Measurements from ENCODE around the gene ADAMTSL1. TPM values are rescaled to one million over a fixed set of nuclear protein-coding genes. Genes with fewer than 3 reads are reported as not detected.

Gene ADAMTSL1
- total RNA-seq, 4 donors from 2014 or later: 21.3 to 138 (median 125) TPM

DNA sequence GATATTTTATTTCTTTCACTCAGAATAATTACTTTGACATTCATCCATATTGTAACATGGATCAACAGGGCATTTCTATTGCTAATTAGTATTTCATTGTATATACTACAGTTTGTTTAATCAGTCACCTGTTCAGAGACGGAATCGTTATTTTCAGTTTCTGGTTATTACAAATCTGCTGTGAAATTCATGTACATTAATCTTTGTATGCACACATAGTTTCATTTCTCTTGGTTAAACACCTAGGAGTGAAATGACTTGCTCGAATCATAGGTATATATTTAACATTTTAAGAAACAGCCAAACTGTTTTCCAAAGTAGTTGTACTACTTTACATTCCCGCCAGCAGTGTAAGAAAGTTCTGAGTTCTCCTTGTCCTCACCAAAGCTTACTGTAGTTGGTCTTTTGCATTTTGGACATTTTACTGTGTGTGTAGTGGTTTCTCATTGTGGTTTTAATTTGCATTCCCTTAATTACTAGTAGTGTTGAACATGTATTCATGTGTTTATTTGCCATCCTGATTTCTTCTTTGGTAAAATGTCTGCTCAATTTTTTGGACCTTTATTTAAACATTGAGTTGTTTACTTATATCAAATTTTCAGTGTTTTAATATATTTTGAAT lies 360.9 kb downstream of the ADAMTSL1 start:
- TF ChIP-seq POLR2A (IDR thresholded peaks at IDR 0.05): no peak
- TF ChIP-seq, protein P1, sequence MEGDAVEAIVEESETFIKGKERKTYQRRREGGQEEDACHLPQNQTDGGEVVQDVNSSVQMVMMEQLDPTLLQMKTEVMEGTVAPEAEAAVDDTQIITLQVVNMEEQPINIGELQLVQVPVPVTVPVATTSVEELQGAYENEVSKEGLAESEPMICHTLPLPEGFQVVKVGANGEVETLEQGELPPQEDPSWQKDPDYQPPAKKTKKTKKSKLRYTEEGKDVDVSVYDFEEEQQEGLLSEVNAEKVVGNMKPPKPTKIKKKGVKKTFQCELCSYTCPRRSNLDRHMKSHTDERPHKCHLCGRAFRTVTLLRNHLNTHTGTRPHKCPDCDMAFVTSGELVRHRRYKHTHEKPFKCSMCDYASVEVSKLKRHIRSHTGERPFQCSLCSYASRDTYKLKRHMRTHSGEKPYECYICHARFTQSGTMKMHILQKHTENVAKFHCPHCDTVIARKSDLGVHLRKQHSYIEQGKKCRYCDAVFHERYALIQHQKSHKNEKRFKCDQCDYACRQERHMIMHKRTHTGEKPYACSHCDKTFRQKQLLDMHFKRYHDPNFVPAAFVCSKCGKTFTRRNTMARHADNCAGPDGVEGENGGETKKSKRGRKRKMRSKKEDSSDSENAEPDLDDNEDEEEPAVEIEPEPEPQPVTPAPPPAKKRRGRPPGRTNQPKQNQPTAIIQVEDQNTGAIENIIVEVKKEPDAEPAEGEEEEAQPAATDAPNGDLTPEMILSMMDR (IDR thresholded peaks at IDR 0.05): no peak
- no peak for TF ChIP-seq POLR2AphosphoS5 (IDR thresholded peaks at IDR 0.05)
- TF ChIP-seq EP300 (IDR thresholded peaks at IDR 0.05): no peak
- Histone ChIP-seq H3K27ac (no peak overlapping the region), H3K27me3 (no peaks in the 10 kb centered on the region), H3K4me1 (no peaks in the 10 kb centered on the region), H3K36me3 (peaks cover 0 to 15% of the 10 kb centered on the region in 2 donors), H3K9me3 (no peaks in the 10 kb centered on the region), H3K4me3 (no peak overlapping the region)
- no peak for ATAC-seq
- 88 to 92% methylated on average over 4 of the region's 4 CpGs for WGBS, 2 donors (ENCODE audit: low coverage in 1 of 2)

DNA sequence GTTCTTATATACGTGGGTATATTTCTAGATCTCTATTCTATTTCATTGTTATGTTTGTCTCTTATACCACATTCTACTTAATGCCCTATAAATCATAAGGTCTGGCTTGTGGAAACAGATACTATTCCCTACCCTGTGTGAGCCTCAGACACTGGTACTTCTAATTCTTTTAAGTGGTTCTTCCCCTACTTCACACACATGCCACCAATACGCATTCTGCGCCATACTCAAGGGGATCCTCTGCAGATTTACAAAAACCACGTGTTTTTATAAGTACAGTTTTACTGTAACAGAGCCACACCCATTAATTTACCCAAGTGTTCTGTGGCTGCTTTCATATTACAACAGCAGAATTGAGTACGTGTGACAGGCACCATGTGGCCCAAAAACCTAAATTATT lies 363.4 kb downstream of the ADAMTSL1 start:
- 87 to 92% methylated on average over 4 to 5 of the region's 5 CpGs for WGBS, 2 donors (ENCODE audit: low coverage in 1 of 2)
- no peaks in the 10 kb centered on the region for H3K36me3 ChIP-seq
- H3K4me1 ChIP-seq: no peaks in the 10 kb centered on the region
- no peaks in the 10 kb centered on the region for H3K9me3 ChIP-seq
- TF ChIP-seq, protein P1 (IDR thresholded peaks at IDR 0.05): no peak
- no peak for TF ChIP-seq POLR2AphosphoS5 (IDR thresholded peaks at IDR 0.05)
- no peak for TF ChIP-seq EP300 (IDR thresholded peaks at IDR 0.05)
- TF ChIP-seq POLR2A (IDR thresholded peaks at IDR 0.05): no peak
- no peak for ATAC-seq
- H3K27ac ChIP-seq: no peak overlapping the region
- H3K27me3 ChIP-seq: no peaks in the 10 kb centered on the region
- no peak overlapping the region for H3K4me3 ChIP-seq

DNA sequence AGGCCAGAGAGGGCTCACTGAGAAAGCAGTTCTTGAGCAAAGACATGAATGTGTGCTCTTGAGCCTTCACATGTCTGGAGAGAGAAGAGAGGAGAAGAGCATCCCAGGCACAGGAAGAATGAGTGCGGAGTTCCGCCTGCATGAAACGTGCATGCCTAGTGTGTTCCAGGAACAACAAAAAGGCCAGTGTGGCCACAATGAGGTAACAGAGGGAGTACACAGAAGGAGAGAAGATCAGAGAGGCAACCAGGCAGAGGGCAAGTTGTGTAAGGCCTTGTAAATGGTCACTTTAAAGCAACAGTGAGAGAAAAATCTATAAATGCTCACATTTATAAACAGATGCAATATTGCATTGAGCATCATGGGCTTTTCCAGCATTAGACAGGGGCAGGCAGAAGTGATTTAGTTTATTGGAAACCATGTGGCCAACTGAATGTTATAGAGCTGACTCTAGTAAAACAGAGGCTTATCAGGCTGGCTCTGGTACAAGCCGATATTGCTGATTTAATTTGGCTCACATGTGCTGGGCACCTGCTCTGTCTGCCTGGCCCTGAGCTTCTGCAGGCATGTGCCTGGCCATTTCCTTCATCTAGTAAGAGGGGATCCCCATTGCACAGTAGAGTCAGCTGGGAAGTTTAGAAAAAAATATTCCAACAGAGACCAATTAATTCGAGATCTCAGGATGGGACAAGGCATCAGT lies 373.8 kb downstream of the ADAMTSL1 start:
- 72 to 76% methylated on average over 3 to 5 of the region's 5 CpGs for WGBS, 2 donors (ENCODE audit: low coverage in 1 of 2)
- Histone ChIP-seq H3K27me3 (no peaks in the 10 kb centered on the region), H3K9me3 (no peaks in the 10 kb centered on the region), H3K27ac (no peak overlapping the region), H3K4me1 (no peaks in the 10 kb centered on the region), H3K4me3 (no peak overlapping the region), H3K36me3 (no peaks in the 10 kb centered on the region)
- ATAC-seq: no peak
- TF ChIP-seq POLR2A (IDR thresholded peaks at IDR 0.05) (no peak), POLR2AphosphoS5 (IDR thresholded peaks at IDR 0.05) (no peak), EP300 (IDR thresholded peaks at IDR 0.05) (no peak)
- TF ChIP-seq, protein P1 (IDR thresholded peaks at IDR 0.05): no peak

DNA sequence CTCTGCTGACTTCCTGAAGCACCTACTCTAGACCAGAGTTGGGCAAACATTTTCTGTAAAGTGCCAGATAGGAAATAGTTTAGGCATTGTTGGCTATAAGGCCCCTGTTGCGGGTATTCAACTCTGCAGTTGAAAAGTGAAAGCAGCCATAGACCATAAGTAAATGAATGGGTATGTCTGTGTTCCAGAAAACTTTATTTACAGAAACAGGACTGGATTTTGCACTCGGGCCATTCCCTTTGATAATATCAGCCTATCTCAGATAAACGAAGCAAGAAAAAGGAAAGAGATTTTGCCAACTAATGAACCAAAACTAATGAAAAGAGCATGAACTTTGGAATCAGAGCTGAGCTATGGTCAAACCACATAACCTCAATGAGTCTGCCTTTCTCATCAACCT lies 374.7 kb downstream of the ADAMTSL1 start:
- ATAC-seq: no peak
- TF ChIP-seq POLR2AphosphoS5 (IDR thresholded peaks at IDR 0.05) (no peak), EP300 (IDR thresholded peaks at IDR 0.05) (no peak), POLR2A (IDR thresholded peaks at IDR 0.05) (no peak)
- TF ChIP-seq, protein P1 (IDR thresholded peaks at IDR 0.05): no peak
- 53 to 67% methylated on average over 2 to 3 of the region's 3 CpGs for WGBS, 2 donors (ENCODE audit: low coverage in 1 of 2)
- H3K27ac ChIP-seq: no peak overlapping the region
- no peaks in the 10 kb centered on the region for H3K9me3 ChIP-seq
- H3K4me3 ChIP-seq: no peak overlapping the region
- no peaks in the 10 kb centered on the region for H3K4me1 ChIP-seq
- no peaks in the 10 kb centered on the region for H3K27me3 ChIP-seq
- H3K36me3 ChIP-seq: no peaks in the 10 kb centered on the region

DNA sequence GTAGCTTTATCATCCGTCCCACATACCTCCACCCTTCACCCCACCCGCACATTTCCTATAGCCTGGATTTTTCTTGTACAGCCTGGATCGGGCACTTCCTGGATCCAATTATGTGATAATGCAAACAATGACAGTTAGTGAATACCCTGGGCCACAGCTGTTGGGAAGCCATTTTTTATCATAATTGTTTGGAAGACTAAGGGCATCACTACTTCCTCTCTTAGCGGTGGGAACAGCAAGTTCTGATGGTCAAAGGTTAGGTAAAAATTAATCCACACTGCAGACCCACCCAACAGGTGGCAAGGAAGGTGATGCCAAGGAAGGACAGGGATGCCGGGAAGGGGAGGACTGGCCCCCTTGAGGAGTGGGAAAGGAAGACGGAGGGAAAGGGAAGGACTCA lies 375.3 kb downstream of the ADAMTSL1 start:
- 72 to 75% methylated on average over 6 of the region's 6 CpGs for WGBS, 2 donors (ENCODE audit: low coverage in 1 of 2)

More for the DNA sequence above, 375.3 kb downstream of the ADAMTSL1 start:
- Histone ChIP-seq H3K27ac (no peak overlapping the region), H3K36me3 (no peaks in the 10 kb centered on the region), H3K4me3 (no peak overlapping the region), H3K9me3 (no peaks in the 10 kb centered on the region), H3K27me3 (no peaks in the 10 kb centered on the region), H3K4me1 (no peaks in the 10 kb centered on the region)
- ATAC-seq: no peak
- TF ChIP-seq POLR2A (IDR thresholded peaks at IDR 0.05): no peak
- TF ChIP-seq EP300 (IDR thresholded peaks at IDR 0.05): no peak
- TF ChIP-seq, protein P1 (IDR thresholded peaks at IDR 0.05): no peak
- TF ChIP-seq POLR2AphosphoS5 (IDR thresholded peaks at IDR 0.05): no peak
